Measurements from ENCODE around the gene DMXL2. TPM values are rescaled to one million over a fixed set of nuclear protein-coding genes. Genes with fewer than 3 reads are reported as not detected.

DMXL2 gene
- total RNA-seq, 8 experiments from 2014 or later: 30.0 to 197 (median 53.0) TPM

DNA sequence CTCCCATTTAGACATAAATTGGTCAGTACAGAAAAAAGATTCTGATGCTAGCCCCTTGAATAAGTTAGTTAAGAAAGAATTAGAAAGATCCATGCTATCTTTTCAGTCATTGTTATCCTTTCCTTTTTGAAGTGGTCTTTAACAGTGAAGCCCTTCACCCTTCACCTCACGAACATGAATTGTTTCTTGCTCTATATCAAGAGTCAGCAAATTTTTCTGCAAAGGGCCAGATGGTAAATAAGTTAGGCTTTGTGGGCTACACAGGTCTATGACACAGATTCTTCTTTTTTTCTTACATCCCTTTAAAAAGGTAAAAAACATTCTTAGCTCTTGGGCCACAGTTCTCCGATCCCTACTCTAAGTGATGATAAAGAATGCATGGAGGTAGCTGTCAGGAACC is 74.9 kb downstream of the DMXL2 start:
- in situ Hi-C loops (cut with MboI; ENCODE audit: low pct_unique_long_range_greater_than_20kb in 2 of 9, low sequenced_read_pairs in 9 of 9, unreplicated experiment in 9 of 9): no loop called here
- no peak overlapping the region for H3K27ac ChIP-seq
- ATAC-seq (replicated peaks in 6 of 8): no peak
- 75 to 100% (median 92%) methylated on average over 1 to 2 of the region's 2 CpGs; no CpG with 5 or more reads in 2 of the 10 experiments for WGBS, 10 experiments
- no peaks in the 10 kb centered on the region for H3K4me1 ChIP-seq (replicated peaks in 1 of 2)
- H3K4me3 ChIP-seq: no peak overlapping the region

DNA sequence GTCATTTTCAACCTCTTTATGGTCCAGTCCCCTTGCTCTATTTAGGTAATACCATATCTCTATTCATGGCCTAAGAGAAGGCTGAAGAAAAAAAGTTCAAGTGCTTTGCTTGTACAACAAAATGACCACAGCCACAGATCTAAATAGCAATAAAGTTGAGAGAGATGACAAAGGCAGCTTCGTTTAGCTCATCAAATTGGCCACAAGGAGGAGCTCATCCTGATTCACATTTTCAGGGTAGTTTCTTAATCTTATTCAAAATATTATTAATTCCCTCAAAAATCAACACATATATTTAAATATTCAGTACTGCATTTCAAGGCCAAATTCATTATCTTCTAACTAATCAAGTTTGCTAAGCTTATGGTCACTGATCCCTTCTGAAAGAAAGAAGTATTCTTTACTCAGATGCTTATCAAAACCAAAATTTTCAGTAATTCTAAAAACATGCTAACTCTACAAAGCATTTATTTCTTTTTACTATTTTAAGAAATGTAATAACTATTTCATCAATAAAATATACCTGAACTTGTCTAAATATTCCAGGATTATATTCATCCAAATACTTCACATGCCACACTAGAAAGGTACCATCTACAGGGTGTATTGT is 85.5 kb downstream of the DMXL2 start:
- H3K4me1 ChIP-seq (replicated peaks in 1 of 2): no peaks in the 10 kb centered on the region
- H3K4me3 ChIP-seq: no peak overlapping the region
- in situ Hi-C loops (cut with MboI; ENCODE audit: low pct_unique_long_range_greater_than_20kb in 2 of 9, low sequenced_read_pairs in 9 of 9, unreplicated experiment in 9 of 9): no loop called here
- 0 to 29% (median 15%) methylated on average over 1 of the region's 1 CpG for WGBS, 10 experiments
- no peak overlapping the region for H3K27ac ChIP-seq
- ATAC-seq (replicated peaks in 6 of 8): peak in 2 of 8 experiments; percentile 39 to 57

DNA sequence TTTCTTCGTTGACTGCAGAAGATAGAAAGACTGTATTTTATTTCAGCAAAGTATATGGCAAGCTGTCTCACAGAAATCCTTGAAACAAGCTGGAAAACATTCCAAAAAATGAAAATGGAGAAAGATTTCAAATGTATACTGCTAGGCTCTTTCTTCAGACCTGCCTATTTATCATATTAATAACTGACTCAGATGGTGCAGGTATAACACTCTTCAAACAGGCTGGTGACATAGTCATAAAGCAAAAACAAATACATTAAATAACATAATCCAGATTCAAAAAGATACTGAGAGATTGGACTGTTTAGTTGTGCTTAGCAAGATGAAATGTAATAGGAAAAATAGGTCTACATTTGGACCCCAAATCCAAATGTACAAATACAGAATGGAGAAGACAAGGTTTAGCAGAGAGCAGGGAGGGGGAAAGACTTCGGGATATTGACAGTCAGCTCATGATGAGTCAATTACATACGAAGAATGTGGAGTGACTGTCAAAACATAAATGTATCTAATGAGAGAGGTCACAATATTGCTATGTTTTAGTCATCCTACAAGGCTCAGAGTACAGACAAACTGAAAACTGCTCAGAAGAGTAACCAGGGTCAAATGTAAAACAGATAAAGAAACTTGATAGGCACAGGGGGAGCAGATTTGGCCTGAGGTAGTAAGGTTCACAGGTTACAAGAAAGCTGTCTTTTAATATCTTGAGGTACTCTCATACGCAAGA is 88.7 kb downstream of the DMXL2 start:
- H3K4me3 ChIP-seq: no peak overlapping the region
- 67 to 100% (median 90%) methylated on average over 2 to 4 of the region's 4 CpGs for WGBS, 10 experiments
- in situ Hi-C loops (cut with MboI; ENCODE audit: low pct_unique_long_range_greater_than_20kb in 2 of 9, low sequenced_read_pairs in 9 of 9, unreplicated experiment in 9 of 9): no loop called here
- no peak for ATAC-seq (replicated peaks in 6 of 8)
- H3K27ac ChIP-seq: no peak overlapping the region
- H3K4me1 ChIP-seq (replicated peaks in 1 of 2): no peaks in the 10 kb centered on the region

DNA sequence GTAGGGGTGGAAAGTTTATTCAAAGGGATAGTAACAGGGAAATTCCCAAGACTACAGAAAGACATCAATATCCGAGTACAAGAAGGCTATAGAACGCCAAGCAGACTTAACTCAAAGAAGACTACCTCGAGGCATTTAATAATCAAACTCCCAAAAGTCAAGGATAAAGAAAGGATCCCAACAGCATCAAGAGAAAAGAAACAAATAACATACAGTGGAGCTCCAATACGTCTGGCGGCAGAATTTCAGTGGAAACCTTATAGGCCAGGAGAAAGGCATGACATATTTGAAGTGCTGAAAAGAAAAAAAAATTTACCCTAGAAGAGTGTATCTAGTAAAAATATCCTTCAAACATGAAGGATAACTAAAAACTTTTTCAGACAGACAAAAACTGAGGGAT is 95.6 kb downstream of the DMXL2 start:
- Histone ChIP-seq H3K4me1 (replicated peaks in 1 of 2) (no peaks in the 10 kb centered on the region), H3K27ac (no peak overlapping the region), H3K4me3 (no peak overlapping the region)
- no peak for ATAC-seq (replicated peaks in 6 of 8)
- WGBS, 10 experiments: 90 to 100% (median 95%) methylated on average over 1 to 5 of the region's 5 CpGs
- in situ Hi-C loops (cut with MboI; ENCODE audit: low pct_unique_long_range_greater_than_20kb in 2 of 9, low sequenced_read_pairs in 9 of 9, unreplicated experiment in 9 of 9): no loop called here

DNA sequence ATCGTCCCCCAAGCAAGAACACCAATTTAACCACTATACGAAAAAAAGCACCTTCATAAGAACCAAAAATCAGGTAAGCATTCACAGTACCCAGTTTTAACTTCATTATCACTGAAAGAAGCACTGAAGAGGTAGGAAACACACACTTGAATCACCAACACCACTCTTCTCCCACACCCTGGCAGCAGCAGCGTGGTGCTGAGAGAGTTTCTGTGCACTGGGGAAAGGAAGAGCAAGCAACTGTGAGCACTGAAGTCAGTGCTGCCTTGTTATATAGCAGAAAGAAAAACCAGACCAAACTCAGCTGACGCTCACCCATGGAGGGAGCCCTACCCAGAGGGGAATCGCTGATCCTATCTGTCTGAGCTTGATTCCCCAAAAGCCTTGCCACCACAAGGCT is 98.2 kb downstream of the DMXL2 start:
- Histone ChIP-seq H3K4me1 (replicated peaks in 1 of 2) (no peaks in the 10 kb centered on the region), H3K4me3 (no peak overlapping the region), H3K27ac (no peak overlapping the region)
- ATAC-seq (replicated peaks in 6 of 8): no peak
- WGBS, 10 experiments: 73 to 100% (median 92%) methylated on average over 1 to 3 of the region's 5 CpGs; no CpG with 5 or more reads in 2 of the 10 experiments
- in situ Hi-C loops (cut with MboI; ENCODE audit: low pct_unique_long_range_greater_than_20kb in 2 of 9, low sequenced_read_pairs in 9 of 9, unreplicated experiment in 9 of 9): loop anchor here in 1 of 9 experiments (25.0 kb wide), 1 partner anchor 237 kb away; no protein-coding TSS in a partner anchor

DNA sequence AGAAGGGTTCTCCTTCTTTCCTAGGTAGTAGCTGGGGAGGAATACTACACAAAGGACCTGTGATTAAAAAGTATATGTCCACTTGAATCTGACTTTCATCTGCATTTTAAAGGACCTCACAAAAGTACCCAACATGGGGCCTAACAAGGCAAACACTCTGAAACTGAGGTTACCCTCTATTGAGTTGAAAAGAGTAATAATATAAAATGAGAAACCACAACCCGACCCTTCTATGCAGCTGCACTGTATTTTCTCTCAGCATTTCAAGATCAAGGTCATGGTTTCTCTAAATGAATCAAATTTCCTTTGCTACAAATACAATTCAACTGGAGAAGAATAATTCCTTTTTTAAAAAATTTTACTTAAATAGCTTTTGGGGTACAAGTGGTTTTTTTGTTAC is 106.3 kb downstream of the DMXL2 start:
- WGBS, 10 experiments: 90 to 100% (median 100%) methylated on average over 1 of the region's 1 CpG; no CpG with 5 or more reads in 4 of the 10 experiments
- ATAC-seq (replicated peaks in 6 of 8): no peak

DNA sequence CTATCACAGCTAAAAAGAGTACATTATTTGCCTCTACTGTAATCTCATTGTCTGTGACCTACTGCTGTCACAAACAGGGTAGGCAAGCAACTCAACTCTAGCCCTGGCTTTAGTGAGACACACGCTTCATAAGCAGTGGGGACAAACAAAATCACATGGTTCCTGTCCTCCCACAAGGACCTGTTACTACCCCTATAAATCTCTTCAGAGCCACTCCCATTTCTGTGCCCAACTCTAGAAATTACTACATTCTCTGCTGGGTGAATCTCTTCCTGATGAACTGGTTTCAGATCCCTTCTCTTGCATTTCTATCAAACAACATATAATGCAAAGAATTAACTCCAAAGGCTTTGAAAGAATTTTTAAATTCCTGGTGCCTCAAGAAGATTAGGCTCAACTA is 117.3 kb downstream of the DMXL2 start:
- 83 to 100% (median 100%) methylated on average over 1 of the region's 1 CpG; no CpG with 5 or more reads in 3 of the 10 experiments for WGBS, 10 experiments

More for the DNA sequence above, 106.3 kb downstream of the DMXL2 start:
- H3K27ac ChIP-seq: no peak overlapping the region
- in situ Hi-C loops (cut with MboI; ENCODE audit: low pct_unique_long_range_greater_than_20kb in 2 of 9, low sequenced_read_pairs in 9 of 9, unreplicated experiment in 9 of 9): loop anchor here in 1 of 9 experiments (25.0 kb wide), 1 partner anchor 229 kb away; no protein-coding TSS in a partner anchor
- no peaks in the 10 kb centered on the region for H3K4me1 ChIP-seq (replicated peaks in 1 of 2)
- H3K4me3 ChIP-seq: no peak overlapping the region

DNA sequence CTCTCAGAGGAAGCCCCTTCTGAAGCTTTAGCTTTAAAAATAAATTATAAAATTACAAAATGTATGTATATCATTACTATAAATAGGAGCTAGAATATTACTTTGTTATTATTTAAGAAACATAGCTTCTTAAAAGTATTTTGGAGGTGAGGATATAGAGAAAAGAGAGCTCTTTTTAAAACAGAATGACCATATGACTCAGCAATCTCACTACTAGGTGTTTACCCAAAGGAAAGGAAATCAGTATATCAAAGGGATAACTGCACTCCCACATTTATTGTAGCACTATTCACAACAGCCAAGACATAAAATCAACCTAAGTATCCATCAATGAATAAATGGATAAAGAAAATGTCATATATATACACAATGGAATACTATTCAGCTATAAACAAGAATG is 119.6 kb downstream of the DMXL2 start:
- in situ Hi-C loops (cut with MboI; ENCODE audit: low pct_unique_long_range_greater_than_20kb in 2 of 9, low sequenced_read_pairs in 9 of 9, unreplicated experiment in 9 of 9): loop anchor here in 1 of 9 experiments (25.0 kb wide), 1 partner anchor 216 kb away; no protein-coding TSS in a partner anchor
- ATAC-seq (replicated peaks in 6 of 8): no peak
- Histone ChIP-seq H3K27ac (no peak overlapping the region), H3K4me1 (replicated peaks in 1 of 2) (no peaks in the 10 kb centered on the region), H3K4me3 (no peak overlapping the region)

More for the DNA sequence above, 117.3 kb downstream of the DMXL2 start:
- ATAC-seq (replicated peaks in 6 of 8): no peak
- H3K27ac ChIP-seq: no peak overlapping the region
- no peak overlapping the region for H3K4me3 ChIP-seq
- in situ Hi-C loops (cut with MboI; ENCODE audit: low pct_unique_long_range_greater_than_20kb in 2 of 9, low sequenced_read_pairs in 9 of 9, unreplicated experiment in 9 of 9): loop anchor here in 1 of 9 experiments (25.0 kb wide), 1 partner anchor 218 kb away; no protein-coding TSS in a partner anchor
- no peaks in the 10 kb centered on the region for H3K4me1 ChIP-seq (replicated peaks in 1 of 2)

DNA sequence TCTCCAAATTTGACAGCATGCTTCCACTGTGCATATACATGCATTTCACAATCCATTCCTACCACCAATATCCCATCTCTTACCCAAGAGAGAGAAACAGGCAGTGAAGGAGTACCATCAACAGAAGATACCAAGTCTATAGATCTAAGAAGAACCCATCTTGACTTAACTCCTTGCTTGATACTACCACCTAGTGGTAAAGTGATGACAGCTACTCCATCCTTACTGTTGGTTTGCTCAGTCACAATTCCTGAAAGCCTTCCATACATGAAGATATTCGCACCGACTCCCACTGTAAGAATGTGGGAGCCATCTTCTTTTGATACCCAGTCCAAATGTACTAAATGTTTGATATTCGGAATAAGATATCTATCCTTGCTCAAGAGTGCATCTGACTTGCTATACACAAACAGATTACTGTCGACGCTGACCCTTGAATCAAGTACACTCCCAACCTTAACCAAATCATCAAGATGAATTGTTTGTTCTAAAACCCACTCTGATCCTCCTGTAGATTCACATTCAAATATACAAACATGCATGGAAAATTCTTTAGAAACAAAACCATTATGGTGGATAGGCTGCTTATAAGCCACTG is 123.1 kb downstream of the DMXL2 start:
- H3K27ac ChIP-seq: no peak overlapping the region
- no peaks in the 10 kb centered on the region for H3K4me1 ChIP-seq (replicated peaks in 1 of 2)
- no peak overlapping the region for H3K4me3 ChIP-seq
- WGBS, 10 experiments: 0 to 100% (median 76%) methylated on average over 1 to 5 of the region's 5 CpGs; no CpG with 5 or more reads in 1 of the 10 experiments
- peak in 3 of 8 experiments; percentile 93 to 94 (median 93) for ATAC-seq (replicated peaks in 6 of 8)
- in situ Hi-C loops (cut with MboI; ENCODE audit: low pct_unique_long_range_greater_than_20kb in 2 of 9, low sequenced_read_pairs in 9 of 9, unreplicated experiment in 9 of 9): no loop called here

DNA sequence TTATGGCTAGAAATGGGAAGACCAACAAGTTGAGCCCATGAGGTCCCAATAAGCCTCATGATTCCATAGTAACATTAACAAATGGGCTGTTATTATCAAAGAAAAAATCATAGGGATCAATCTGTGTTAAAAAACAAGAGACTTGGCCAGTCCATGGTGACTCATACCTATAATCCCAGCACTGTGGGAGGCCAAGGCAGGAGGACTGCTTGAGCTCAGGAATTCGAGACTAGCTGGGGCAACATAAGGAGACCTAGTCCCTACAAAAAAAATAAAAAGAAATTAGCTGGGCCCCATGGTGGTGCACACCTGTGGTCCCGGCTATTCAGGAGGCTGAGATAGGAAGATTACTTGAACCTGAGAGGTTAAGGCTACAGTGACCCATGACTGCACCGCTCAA is 124.8 kb downstream of the DMXL2 start:
- in situ Hi-C loops (cut with MboI; ENCODE audit: low pct_unique_long_range_greater_than_20kb in 2 of 9, low sequenced_read_pairs in 9 of 9, unreplicated experiment in 9 of 9): no loop called here
- 90 to 100% (median 100%) methylated on average over 1 to 3 of the region's 3 CpGs; no CpG with 5 or more reads in 3 of the 10 experiments for WGBS, 10 experiments
- no peak overlapping the region for H3K27ac ChIP-seq
- no peaks in the 10 kb centered on the region for H3K4me1 ChIP-seq (replicated peaks in 1 of 2)
- peak in 1 of 8 experiments; percentile 39 for ATAC-seq (replicated peaks in 6 of 8)
- H3K4me3 ChIP-seq: no peak overlapping the region

DNA sequence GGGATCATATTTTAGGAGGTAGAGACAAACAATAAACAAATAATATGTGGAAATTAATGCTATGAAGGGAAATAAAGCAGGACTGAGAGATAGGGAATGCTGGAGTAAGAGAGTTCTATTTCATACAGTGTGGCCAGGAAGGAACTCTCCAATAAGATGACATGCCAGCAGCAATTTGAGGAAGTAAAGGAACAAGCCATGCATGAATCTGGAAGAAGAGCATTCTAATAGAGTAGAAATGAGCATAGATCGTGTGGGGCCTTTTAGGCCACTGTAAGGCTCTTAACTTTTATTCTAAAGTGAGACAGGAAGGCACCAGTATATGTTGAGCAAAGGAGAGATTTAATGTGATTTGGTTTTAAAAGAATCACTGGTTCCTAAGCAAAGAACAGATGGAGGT is 126.3 kb downstream of the DMXL2 start:
- no peak for ATAC-seq (replicated peaks in 6 of 8)
- in situ Hi-C loops (cut with MboI; ENCODE audit: low pct_unique_long_range_greater_than_20kb in 2 of 9, low sequenced_read_pairs in 9 of 9, unreplicated experiment in 9 of 9): no loop called here
- Histone ChIP-seq H3K27ac (no peak overlapping the region), H3K4me3 (no peak overlapping the region), H3K4me1 (replicated peaks in 1 of 2) (no peaks in the 10 kb centered on the region)
- 78 to 100% (median 88%) methylated on average over 1 of the region's 1 CpG; no CpG with 5 or more reads in 1 of the 10 experiments for WGBS, 10 experiments

DNA sequence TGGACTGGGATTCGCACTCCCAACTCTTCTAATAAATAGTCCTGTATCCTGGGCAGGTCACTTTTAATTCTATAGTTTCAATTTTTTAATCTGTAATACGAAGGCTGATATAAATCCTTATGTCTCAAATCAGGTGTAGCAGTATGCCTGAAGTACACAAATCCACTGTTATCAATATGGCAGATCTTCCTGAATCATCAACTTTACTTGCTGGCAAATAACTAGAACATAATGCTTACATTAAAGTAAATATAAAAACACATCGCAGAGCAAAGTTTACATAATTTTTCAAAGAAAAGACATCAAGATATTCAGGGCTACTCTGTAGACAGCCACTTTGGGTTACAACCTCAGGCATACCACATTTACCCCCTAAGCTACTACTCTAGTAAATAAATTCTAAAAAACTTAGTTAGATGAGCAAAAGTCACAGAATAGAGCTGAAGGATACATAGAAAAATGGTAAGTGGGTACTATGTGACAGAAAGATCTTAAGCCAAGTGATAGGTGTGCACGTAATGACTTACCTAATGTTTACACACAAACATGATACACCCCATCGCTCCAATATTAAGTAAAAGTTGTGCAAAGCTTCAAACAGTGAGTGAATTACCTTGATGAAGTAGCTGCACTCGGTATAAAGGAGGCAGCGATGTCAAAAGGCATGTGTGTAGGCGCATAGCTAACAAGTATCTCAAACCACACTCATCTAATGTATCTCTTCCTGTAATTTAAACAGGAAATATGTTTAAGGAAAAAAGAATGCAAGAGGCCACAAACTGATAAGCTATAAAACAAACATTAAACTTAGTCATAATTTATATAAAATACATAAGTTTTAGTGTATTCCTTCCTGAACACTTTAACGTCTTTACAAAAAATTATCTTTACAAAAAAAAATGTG is 127.9 kb downstream of the DMXL2 start:
- ATAC-seq (replicated peaks in 6 of 8): no peak
- no peak overlapping the region for H3K4me3 ChIP-seq
- no peak overlapping the region for H3K27ac ChIP-seq
- no peaks in the 10 kb centered on the region for H3K4me1 ChIP-seq (replicated peaks in 1 of 2)
- in situ Hi-C loops (cut with MboI; ENCODE audit: low pct_unique_long_range_greater_than_20kb in 2 of 9, low sequenced_read_pairs in 9 of 9, unreplicated experiment in 9 of 9): no loop called here
- 86 to 100% (median 95%) methylated on average over 3 to 9 of the region's 9 CpGs for WGBS, 10 experiments

All from motor neuron (in vitro differentiated cells).